G401.6 (cell line): ENCODE results near the gene KLF6.

Experiments used
- FAIRE-seq: peaks from 2 replicates; lab custom pipeline; 2012; peaks lifted over from hg19 to GRCh38; lab: Jason Lieb, UNC

The KLF6 gene

GRCh38 chr10:3787816-3788215 lies 2.8 kb upstream of the KLF6 start:
- no peak for FAIRE-seq

DNA sequence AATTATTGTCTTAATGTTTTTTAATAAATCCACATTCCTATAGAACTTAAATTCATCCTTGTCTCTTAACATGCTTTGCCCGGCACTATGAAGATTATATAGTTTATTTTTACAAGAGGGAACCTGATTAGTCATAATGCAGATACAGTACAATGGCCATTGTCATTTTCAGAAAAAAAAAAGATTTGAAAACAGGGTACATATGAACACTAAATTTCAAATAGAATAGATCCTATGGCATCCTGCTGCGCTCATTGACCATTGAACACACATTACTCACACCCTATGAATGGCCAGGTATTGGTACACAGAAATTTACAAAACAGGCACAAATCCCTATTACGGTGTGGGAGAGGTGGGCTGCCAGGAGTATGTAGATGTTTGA lies 2.0 kb upstream of the KLF6 start:
- FAIRE-seq, result no peak

- FAIRE-seq, result peak; percentile 86
Measured at GRCh38 chr10:3786295-3787015, 1.4 kb upstream of the KLF6 start.

DNA sequence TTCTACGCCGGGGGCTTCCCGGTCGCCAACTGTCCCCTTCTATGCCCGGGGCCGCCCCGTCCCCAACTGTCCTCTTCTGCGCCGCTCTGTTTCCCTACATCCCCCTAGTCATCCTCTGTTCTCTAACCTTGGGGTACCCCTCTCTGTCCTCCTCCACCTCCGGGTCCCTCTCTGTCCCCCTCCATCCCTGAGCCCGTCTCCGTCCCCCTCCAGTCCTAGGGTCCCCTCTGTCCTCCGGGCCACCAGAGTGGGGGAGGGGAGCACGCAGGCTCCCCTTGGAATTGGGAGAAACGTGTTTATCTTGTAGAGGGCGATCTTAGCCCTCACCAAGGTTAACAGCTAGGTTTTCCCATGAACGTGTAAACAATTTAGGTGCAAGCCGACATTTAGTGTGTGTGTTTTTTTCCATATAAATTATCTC lies 852 bp upstream of the KLF6 start:
- FAIRE-seq, result no peak

DNA sequence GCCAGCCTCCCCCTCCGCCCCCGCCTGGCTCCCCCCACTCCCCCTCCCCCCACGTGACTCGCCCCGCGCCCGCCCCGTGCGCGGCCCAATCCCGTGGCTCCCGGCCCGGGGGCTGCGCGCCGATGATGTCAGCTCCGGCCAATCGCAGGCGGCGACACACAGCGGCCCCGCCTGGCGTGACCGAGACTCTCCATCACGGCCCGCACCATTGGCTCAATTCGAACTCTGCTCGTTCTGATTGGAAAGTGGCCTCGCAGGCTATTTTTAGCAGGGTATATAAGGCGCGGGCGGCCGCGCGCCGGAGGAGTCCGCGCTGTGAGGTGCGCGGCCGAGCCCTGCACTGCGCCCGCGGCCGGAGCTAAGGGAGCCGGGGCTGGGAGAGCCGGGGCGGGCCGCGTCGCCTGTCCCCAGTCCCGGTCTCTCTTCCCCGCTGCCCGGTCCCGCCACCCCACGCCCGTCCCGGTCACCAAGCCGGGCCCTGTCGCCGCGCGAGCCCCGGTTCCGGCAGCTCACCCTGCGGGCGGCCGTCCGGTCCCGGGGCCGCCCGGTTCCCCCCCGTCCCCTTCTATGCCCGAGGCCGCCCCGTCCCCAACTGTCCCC lies 342 bp upstream of the KLF6 start:
- FAIRE-seq, result peak; percentile 86

DNA sequence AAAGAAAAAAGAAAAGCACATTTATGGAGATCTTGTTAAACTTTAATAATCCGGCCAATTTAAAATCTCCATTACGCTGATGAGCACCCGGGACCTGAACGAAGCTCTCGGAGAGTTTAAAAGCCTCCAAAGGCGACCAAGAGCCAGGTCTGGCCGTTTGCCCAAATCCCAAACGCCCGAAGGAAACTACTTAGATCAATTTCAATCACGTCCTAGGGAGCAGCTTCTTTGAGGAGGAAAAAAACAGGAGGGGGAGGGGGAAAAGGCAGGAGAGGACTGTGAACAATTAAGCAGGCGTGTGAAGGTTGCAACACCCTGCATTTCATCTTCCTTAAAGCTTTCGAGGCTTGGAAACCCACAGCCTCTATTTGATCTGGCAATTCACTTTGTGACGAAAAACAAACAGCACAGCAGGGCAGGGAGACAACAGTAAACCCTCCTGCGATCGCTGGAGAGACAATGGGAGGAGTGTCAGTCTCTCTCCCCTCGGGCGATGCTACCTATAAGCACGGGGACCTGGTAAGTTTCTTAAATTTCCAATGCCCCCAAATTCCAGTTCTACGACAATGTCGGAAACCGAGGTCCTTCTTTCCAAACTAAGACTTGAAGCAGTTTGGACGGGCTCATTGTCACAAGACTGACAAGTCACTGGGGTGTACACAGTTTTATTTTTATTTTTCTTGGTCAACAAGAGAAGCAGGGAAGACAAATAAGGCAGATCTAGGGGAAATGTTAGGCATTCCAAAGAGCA lies 1.2 kb downstream of the KLF6 start:
- no peak for FAIRE-seq

DNA sequence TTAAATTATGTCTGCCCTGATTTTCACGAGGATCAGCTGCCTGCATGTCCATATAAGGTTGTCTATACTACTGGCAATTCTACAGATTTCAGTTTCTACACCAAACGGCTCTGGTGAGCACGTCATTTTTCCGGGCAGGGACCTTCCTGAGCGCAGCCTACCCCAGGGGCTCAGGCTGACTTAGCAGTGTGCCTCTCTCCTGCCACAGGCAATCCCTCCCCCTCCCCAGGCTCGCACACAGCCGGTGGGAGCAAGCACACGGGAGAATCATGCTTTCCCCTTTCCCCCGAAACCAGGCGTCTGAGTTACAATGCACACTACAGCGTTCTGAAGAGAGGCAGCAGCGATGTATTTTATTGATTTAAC lies 1.7 kb downstream of the KLF6 start:
- no peak for FAIRE-seq

- FAIRE-seq, result no peak
Measured at GRCh38 chr10:3782451-3783315, 2.3 kb downstream of the KLF6 start.

DNA sequence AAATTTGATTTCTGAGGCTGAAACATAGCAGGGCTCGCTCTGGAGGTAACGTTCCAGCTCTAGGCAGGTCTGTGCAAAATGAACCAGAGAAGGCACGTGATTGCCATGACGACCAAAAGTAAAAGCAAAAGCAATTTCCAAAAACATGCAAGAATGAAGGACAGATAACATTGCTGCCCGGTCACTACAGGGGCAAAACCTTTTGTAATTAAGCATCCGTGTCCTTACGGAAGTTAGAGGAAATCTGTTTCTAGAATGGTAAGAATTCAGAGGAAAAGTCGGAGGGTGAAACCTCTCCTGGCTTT lies 2.9 kb downstream of the KLF6 start:
- no peak for FAIRE-seq

- no peak for FAIRE-seq
Measured at GRCh38 chr10:3781468-3782145, 3.4 kb downstream of the KLF6 start.

GRCh38 chr10:3780771-3781467 lies 4.1 kb downstream of the KLF6 start:
- FAIRE-seq, result no peak

DNA sequence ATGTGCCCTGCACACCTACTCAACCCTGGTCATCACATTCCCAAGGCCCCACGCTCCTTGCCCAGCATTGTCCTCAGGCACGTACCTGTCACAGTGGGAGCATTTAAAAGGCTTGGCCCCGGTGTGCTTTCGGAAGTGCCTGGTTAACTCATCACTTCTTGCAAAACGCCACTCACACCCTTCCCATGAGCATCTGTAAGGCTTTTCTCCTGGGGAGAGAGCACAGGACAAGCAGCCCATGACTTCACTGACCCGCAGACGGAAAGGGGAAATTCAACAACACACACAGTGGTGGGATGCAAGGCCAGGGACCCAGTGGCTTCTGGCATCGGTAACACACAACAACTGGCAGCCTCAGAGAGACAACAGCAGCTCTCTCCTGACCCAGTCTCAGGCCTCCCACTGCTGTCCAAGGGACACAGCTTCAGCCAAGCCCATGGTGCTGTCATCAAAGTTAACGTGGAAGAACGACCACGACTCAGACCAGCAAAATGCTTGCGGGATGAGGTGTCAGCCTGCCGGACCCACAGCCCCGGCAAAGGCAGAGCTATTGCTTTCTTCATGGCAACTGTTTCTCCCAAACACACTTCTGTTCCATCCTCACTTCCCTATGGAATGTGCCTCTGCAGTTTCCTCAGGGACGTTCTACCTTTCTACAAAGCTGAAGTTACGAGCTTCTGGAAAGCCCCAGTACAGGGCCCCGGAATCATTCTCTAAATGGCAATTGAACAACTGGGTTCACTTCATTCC lies 4.8 kb downstream of the KLF6 start:
- FAIRE-seq, result no peak

DNA sequence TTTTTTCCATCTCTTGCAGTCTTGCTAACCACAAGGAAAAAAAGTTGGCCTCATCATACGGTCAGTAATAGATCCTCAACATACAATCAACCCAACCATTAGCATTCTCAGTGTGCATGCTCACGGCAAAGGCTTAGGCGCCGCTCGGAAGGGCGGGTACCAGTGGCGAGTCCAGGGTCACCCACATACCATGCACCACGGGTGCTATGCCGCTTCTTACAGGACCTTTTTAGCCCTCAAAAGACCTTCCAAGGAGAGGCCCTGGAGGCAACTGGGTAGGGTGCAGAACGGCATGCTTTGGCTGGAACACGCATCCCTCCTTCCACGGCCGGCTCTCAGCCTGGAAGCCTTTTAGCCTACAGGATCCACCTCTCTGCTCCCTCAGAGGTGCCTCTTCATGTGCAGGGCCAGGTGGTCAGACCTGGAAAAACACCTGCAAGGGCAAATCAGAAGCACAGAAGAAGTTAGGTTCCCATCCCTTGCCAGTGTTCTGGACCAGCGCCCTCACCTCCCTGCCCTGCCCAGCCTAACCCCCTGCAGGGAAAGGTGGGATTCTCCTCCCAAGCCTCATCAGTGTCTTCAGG lies 5.8 kb downstream of the KLF6 start:
- no peak for FAIRE-seq

DNA sequence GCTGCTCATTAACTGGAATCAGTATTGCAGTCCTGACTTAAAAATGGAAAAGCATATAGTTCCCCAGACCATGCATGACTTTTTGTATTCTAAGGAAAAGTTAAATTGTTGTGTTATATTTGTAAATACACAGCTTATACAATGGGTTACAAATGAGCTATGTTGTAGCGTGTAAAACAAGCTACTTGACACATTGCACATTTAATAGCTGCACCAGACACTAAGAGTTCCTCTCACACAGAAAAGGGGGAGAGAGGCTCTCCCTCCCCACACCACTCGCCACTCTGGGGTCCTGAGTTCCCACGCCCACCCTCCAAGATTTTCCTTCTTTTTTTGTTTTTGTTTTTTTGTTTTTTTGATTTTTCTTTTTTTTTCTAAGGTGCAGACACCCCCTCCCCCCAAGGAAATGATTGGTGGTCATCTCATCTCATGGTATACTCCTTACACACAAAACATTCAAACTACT lies 6.3 kb downstream of the KLF6 start:
- FAIRE-seq, result no peak

DNA sequence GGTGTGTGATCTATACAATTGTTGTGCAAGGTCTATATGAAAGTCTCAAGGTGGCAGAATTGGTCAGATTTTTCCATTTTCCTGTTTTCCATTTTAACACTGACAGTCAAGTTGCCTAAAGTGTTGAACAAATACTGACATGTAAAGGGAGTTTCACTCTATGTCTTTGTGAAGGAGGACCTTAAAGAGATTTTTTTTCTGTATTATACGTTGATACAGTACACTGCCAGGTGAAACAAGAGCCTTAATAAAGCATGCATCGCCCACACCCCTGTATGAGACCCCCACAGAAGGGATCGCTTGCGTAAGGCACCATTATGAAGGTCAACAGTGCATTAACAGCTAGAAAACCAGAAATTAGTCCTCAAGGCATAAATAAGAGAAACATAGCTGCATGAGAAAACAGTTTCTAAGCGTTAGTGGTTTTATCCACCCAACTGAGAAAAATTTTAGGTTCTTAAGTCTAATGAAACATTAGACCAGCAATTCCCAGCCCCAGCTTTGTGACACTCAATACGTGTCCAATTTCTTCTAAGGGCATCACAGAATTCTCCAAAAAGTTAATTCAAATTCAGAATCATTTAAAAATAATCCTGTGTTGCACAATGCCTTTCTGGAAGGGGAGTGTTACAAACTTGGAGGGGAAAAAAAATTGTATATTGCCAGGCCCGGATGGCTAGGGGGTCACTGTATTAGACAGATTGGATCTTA lies 6.9 kb downstream of the KLF6 start:
- no peak for FAIRE-seq

DNA sequence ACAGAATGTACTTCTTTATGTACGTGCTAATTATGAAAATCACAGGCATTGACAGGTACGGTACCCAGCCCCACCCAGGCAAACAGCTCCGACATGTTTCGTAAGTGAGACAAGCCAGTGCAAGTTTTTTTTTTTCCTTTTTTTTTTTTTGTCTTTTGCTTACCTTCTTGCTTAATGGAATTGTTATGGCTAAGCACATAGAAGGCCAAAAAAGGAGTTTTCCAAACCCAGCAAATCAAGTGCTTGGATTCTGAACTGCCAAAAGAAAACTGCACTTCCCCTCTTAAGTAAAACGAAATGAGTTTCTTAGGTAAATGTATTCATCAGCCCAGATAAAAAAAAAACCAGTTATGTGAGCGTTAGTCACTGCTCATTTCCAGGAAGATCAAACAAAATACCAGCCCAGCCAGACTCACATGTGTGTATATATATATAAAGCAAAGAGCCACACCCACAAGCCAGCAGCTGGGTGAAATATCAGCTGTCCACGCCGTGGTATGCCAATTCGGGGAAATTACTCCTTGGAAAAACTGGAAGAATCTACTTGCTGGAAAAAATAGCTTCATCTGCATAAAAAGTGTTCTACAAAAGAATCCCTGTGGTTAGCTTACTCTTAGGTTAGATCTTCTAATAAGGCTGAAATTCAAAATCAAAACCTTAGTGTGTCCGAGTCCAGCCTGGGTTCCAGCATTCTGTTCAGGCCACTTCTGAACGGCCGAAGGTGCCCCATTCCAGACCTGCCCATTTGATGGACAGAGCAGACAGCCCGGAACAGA lies 8.0 kb downstream of the KLF6 start:
- FAIRE-seq, result peak; percentile 79

GRCh38 chr10:3775696-3776551 lies 9.1 kb downstream of the KLF6 start:
- no peak for FAIRE-seq
